Measurements from ENCODE around the gene HIBADH.

- TF ChIP-seq CTCF (IDR thresholded peaks at IDR 0.05 in 4 of 5, conservative IDR thresholded peaks at IDR 0.05 in 1 of 5) (no peak), POLR2A (IDR thresholded peaks at IDR 0.05) (no peak)
Measured at GRCh38 chr7:27661811-27662489, 733 bp downstream of the HIBADH start.

All from gastrocnemius medialis (tissue), 4 donors.